Activated CD4-positive, alpha-beta T cell treated with anti-CD3 and anti-CD28 coated beads, Interleukin-2, Interleukin-4, amounts not matched to agents 100 ng/mL and 50 ng/mL, durations not matched to agents 16 hours and 8 hours (primary cell): Measurements from ENCODE around the gene DMD.

Experiments used
- DNase-seq: peaks from one replicate; pipeline ENCODE4 v3.0.0-alpha.2; 2020; ENCODE audit warnings: low spot score

The DMD gene

GRCh38 chrX:33041141-33041540, 170.2 kb downstream of the DMD start:
- no peak for DNase-seq

DNA sequence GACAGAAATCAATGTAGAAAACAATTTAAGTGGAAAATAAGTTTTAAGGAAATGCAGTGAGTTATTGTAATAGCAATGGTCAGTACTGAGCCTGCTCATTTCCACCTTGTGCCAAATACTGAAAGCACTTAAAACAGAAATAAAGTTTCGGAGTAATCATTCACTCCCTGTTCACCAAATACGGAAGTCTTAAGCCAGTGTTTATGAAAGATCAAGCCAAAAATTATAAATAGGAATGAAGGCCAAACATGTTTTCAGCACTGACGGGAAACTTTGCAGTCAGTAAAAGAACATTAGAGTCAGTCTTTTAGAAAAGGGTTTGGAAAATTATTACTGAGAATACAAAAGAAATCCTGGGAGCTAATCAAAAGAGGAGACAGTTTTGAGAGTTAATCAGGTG, 178.6 kb downstream of the DMD start:
- no peak for DNase-seq

DNA sequence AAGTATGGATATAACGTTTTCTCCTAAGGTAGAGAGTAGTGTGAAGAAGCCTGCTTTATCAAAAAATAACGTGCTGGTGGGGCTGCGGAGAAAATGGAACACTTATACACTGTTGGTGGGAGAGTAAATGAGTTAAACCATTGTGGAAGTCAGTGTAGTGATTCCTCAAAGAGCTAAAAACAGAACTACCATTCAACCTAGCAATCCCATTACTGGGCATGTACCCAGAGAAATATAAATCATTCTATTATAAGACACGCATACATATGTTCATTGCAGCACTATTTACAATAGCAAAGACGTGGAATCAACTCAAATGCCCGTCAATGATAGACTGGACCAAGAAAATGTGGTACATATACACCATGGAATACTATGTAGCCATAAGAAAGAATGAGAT, 196.4 kb downstream of the DMD start:
- no peak for DNase-seq

DNA sequence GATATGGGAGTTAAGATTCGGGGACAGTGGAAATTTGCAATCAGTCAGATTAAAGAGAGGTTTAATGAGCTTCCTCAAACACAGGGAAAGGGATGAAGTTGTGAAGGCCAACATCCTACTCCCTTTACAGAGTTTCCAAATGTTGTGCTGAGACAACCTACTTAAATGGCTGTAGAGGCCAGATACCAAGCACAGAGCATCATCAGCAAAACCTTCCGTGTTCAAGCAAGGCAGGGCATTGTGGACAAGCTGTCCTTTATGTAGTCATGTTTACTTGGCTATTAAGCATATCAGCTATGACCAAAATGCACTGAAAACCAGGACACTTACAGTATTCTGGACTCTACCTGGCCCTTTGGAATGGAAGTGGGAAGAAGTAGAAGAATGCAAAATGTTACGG, 197.3 kb downstream of the DMD start:
- DNase-seq: no peak

DNA sequence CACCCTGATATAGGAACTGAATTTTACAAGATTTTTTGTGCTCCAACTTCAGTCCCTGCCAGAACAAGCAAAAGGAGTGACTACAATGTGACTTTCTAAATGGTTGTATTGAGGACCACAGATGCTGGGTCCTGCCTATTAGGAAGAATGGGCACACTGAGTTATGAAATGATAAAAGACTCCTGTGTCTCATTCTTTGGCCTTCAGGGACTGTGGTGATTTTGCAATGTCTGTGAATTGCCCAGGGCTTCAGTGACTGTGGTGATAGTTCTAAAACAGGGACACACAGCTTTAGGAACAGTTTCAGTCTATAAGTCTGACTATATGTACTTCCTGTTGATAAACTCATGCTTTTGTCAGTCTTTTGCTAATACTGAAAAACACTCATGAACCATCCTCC, 210.2 kb downstream of the DMD start:
- no peak for DNase-seq

GRCh38 chrX:32998776-32999175, 212.6 kb downstream of the DMD start:
- DNase-seq: no peak

GRCh38 chrX:32995427-32995826, 215.9 kb downstream of the DMD start:
- no peak for DNase-seq

DNA sequence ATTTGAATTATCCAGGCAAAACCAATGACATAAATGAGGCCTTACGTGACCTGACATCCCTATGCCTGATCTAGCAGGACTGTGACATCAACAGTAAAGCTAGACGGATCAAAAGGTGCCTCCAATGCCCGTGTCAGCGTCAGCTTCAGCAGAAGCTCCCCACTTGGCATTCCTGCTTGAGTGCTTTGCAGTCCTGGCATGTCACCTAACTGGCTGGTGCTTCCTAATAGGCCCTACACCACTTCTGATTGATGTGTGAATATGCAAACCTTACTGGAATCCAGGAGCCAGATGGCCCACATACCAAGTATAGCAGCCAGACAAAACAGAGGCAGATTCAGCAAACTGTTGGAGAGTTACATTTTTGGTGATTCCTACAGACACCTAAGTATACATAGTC, 224.2 kb downstream of the DMD start:
- no peak for DNase-seq

DNA sequence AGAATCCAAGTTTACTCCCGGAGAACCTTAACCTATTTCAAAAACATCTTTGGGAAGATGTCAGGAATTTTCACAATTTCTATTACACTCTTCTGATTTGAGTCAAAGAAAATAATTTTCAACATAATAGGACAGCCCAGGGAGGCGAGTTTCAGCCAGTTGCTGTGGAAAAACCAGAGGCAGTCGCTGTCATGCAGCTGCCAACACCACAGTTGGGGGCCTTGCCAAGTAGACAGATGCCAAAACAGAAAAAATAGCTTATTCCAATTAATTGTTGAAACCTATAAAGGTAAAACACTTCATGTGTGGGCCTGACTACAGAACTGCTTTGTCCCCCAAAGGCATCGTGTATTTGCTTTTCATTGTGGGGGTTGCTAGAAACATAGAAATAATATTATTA, 225.8 kb downstream of the DMD start:
- no peak for DNase-seq

DNA sequence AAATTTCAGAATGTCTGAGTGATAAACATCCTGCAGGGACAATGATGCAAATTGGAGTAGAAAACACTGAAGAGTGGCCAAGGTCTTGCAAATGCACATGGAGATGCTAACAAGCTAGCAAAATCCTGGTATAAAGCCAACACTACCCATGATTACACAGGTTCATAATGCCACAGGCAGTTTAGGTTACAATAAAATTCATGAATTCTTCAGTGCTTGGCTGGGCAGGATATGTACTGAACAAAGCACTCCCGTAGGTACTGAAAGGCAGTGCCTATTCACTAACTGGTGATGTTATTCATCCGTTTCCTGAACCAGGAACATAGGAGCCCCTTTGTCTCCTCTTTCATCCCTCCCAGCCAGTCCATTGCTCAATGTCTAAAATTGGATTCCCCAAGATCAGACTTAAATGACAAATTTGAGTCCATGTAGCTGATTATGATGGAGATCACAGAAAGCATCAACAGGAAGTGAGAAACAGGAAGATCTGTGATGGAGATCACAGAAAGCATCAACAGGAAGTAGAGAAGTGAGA, 244.5 kb downstream of the DMD start:
- DNase-seq: no peak

- DNase-seq: no peak
Measured at GRCh38 chrX:32954125-32954524, 257.2 kb downstream of the DMD start.

GRCh38 chrX:32948130-32948529, 263.2 kb downstream of the DMD start:
- no peak for DNase-seq

GRCh38 chrX:32937043-32937442, 274.3 kb downstream of the DMD start:
- no peak for DNase-seq

DNA sequence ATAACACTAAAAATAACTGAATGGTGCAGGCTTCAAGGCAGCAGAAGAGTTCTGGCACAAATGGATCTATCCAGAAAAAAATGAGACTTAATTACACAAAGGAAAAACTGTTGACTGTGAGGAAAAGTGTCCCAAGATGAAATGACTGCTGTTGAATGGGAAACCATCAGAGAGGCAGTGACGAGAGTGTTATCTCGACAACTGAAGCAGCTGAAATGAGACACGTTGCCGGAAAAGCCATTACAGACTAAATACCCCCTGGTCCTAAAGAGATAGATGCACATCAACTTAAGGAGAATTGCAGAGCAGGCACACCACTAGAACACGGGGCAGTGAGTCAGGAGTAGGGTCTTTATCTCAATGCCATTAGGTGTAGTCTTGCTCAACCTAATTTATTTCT, 277.8 kb downstream of the DMD start:
- DNase-seq: no peak

DNA sequence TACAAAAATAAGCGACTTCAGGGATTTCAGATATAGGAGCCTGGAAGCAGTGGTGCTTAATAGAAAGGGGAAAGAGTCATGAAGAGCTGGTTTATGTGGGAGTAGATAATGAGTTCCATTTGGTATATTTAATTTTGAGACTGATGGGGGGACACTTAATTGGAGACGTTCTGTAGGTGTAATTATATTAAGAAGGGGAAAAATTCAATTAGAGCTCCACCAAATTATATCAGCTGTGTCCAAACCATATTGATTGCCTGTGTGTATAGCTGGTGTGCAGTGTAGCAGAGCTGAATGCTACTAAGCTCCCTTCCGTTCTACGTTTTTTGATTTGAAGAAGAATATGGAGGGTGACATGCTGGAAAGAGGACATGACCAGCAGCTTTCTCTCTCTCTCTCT, 282.3 kb downstream of the DMD start:
- DNase-seq: no peak

- DNase-seq: no peak
Measured at GRCh38 chrX:32896088-32896487, 315.3 kb downstream of the DMD start.

GRCh38 chrX:32894679-32895078, 316.7 kb downstream of the DMD start:
- DNase-seq: no peak

- no peak for DNase-seq
Measured at GRCh38 chrX:32893751-32894150, 317.6 kb downstream of the DMD start.

- no peak for DNase-seq
Measured at GRCh38 chrX:32877592-32877991, 333.8 kb downstream of the DMD start.

GRCh38 chrX:32874839-32875238, 336.5 kb downstream of the DMD start:
- DNase-seq: no peak

- DNase-seq: no peak
Measured at GRCh38 chrX:32873786-32874185, 337.6 kb downstream of the DMD start.

GRCh38 chrX:32871636-32872035, 339.7 kb downstream of the DMD start:
- DNase-seq: no peak

GRCh38 chrX:32868524-32868895, 342.8 kb downstream of the DMD start:
- no peak for DNase-seq

DNA sequence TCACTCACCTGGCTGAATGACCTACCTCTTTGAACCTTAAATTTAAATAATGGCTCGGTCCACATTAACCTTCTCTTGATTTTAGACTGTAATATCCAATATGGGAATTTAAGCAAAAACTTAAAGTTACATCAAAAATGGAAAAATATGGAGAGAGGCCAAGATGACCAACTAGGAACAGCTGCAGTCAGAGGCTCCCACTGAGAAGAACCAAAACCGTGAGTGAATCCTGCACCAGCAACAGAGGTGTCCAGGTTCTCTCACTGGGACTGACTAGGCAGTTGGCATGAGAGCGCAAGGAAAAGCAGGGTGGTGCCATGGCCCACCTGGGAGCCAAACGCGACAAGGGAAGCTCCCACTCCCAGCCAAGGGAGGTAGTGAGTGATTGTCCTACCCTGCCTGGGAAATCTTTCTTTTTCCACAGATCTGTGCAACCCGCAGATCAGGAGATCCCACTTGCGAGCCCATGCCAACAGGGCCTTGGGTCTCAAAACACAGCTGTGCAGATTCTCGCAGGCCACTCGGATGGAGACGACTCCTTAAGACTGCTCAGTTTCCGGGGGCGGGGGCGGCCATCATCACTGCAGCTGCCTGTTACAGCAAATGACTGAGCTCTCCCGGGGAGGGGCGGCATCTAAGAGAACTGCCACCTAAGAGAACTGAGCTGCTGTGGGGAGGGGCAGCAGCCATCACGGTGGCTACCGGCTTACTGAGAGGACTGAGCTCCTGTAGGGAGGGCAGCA, 343.4 kb downstream of the DMD start:
- DNase-seq: no peak
